ENCODE measurements around the gene PRR23E.

DNA sequence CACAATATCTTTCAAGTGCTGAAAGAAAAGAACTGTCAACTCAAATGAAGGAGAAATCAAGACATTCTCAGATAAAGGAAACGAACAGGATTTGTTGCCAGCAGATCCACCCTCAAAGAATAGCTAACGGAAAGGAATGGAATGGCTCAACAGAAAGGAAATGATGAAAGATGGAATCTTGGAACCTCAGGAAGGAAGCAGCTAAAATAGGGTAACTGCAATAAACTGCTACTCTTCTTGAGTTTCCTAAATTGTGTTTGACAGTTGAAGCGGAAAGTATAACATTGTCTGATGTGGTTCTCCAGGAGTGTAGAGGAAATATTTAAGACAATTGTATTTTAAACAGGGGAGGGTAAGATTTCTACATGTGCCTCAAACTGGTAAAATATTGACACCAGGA, 22.0 kb downstream of the PRR23E start:
- TF ChIP-seq, protein P1, sequence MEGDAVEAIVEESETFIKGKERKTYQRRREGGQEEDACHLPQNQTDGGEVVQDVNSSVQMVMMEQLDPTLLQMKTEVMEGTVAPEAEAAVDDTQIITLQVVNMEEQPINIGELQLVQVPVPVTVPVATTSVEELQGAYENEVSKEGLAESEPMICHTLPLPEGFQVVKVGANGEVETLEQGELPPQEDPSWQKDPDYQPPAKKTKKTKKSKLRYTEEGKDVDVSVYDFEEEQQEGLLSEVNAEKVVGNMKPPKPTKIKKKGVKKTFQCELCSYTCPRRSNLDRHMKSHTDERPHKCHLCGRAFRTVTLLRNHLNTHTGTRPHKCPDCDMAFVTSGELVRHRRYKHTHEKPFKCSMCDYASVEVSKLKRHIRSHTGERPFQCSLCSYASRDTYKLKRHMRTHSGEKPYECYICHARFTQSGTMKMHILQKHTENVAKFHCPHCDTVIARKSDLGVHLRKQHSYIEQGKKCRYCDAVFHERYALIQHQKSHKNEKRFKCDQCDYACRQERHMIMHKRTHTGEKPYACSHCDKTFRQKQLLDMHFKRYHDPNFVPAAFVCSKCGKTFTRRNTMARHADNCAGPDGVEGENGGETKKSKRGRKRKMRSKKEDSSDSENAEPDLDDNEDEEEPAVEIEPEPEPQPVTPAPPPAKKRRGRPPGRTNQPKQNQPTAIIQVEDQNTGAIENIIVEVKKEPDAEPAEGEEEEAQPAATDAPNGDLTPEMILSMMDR (IDR thresholded peaks at IDR 0.05) = no peak
- no peak for TF ChIP-seq POLR2A (IDR thresholded peaks at IDR 0.05)

All from esophagus squamous epithelium (tissue), 4 donors.